NCI-H82 treated with DMSO at 0.1 percent for 48 hours (cell line): ENCODE data around the gene TP53I3.
A peak's percentile ranks its signal among the peaks of the same experiment; 100 is the strongest.
"Not testable (repeated sequence)": the region's sequence is repeated elsewhere in the genome, so short reads cannot be mapped to it uniquely, and the experiment has no call there.

Experiments used
- DNase-seq: peaks from one replicate; lab custom pipeline; 2025; ENCODE audit not compliant: unreplicated experiment; lab: John Stamatoyannopoulos, UW

TP53I3 gene

GRCh38 chr2:24055750-24056149 lies 28.9 kb downstream of the TP53I3 start:
- DNase-seq = no peak

- no peak for DNase-seq
These were observed 30.1 kb downstream of the TP53I3 start for GRCh38 chr2:24054366-24055010.

GRCh38 chr2:24052951-24053350 lies 31.7 kb downstream of the TP53I3 start:
- DNase-seq = no peak

GRCh38 chr2:24051833-24052232 lies 32.8 kb downstream of the TP53I3 start:
- no peak for DNase-seq

- no peak for DNase-seq
These were observed 34.3 kb downstream of the TP53I3 start for GRCh38 chr2:24050041-24050979.

GRCh38 chr2:24049485-24050021 lies 35.1 kb downstream of the TP53I3 start, which contains the start of gene FKBP1B:
TSS of gene FKBP1B (plus strand) at chr2:24049741. CDS start at chr2:24049850, 109 bp downstream.
- peak; percentile 68 for DNase-seq

- DNase-seq = no peak
These were observed 35.7 kb downstream of the TP53I3 start for GRCh38 chr2:24048769-24049484.

DNA sequence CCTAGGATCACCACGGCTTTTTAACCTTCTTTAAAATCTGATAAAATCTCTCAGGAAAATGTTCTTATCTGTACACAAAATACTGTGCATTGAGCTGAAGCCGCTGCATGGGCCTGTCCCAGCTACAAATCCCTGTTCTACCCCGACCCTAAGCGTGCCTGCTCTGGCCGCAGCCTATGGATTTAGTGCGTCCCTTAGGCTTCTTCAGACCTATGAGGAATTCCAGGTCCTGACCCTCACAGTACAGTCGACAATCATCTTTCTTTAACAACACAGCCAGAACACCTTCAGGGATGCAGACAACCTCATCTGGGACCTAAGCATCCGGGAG lies 37.0 kb downstream of the TP53I3 start:
- DNase-seq = no peak

DNA sequence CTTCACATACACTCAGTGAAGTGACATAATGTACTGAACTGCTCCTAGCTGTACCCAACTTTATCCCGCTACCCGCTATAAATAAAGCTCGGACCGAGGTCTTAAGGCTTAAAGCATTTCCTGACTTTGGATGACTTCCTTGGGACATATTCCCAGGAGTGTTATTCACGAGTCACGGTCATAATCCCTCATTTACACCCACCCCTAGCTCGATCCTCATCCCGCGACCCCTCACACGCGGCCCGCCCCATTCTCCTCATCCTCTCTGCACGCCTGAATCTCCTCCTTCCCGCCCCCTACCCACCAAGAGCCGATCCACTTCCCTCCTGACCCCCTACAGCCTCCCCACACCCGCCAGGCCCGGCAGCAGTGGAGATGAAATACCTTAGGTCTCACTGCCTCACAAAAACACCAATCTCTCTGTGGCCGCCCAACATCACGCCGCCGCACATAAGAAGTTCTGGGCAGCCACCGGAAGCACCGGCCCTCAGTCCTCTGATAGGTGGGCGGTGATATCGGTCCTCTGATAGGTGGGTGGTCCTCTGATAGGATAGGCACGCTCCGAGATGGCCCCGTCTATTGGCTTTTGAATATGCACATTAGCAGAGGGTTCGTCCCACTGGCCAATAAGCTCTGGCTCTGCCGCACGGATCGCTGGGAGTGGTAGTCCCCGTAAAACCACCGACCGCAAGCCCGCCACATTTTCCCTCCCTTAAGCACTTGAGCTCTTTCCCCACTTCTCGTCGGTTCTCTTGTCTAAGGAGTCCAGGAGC lies 37.5 kb downstream of the TP53I3 start, which contains the start of gene WDCP:
Gene WDCP (minus strand): TSS at position 462 of the 773 bp plus-strand sequence. CDS start 7,897 bp downstream, outside the sequence.
- DNase-seq = peak; percentile 98

DNA sequence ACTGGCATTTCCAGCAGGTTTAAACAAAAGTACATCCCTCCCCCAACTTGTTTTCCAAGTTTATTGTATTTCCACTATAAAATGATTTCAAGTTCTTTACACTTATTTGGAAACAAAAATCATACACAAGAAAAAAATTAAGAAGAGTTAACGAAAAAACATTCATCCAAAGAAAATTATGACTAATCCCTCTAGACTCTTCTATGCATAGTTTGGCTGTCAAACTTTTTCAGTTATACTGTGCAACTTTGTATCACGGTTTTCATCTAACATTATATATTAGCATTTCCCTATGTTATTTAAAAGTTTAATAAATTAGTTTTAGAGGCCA lies 38.1 kb downstream of the TP53I3 start:
- DNase-seq = no peak

GRCh38 chr2:24045511-24046508 lies 38.8 kb downstream of the TP53I3 start:
- DNase-seq = no peak

DNA sequence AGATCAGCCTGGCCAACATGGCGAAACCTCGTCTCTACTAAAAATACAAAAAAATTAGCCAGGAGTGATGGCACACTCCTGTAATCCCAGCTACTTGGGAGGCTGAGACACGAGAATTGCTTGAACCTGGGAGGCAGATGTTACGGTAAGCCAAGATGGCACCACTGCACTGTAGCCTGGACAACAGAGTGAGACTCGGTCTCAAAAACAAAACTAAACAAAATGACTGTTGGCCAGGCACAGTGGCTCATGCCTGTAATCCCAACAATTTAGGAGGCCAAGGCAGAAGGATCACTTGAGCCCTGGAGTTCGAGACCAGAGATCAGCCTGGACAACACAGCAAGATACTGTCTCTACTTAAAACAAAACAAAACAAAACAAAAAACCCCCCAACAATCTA lies 41.5 kb downstream of the TP53I3 start:
- not testable (repeated sequence) for DNase-seq

GRCh38 chr2:24040511-24040910 lies 44.1 kb downstream of the TP53I3 start:
- DNase-seq = no peak

- no peak for DNase-seq
These were observed 45.7 kb downstream of the TP53I3 start for GRCh38 chr2:24038786-24039499.
